Endothelial cell of umbilical vein (primary cell): ENCODE measurements around the gene IL34. TPM values are rescaled to one million over a fixed set of nuclear protein-coding genes. Genes with fewer than 3 reads are reported as not detected.

Experiments
- BruUV-seq: library from RNA; stranded (reverse); fragments of 400-500 nt; replicated peaks from 2 replicates; lab custom pipeline; 2021; lab: Mats Ljungman, UMichigan
- CTCF ChIA-PET: fragments of 300-600, 350-600 bp; sonication (Branson Sonifier 250); formaldehyde crosslinking; loops from one replicate; lab custom pipeline; 2021; ENCODE audit warnings: antibody characterized with exemption, inconsistent platforms; lab: Charles Lee
- POLR2A ChIA-PET: fragments of 300-600, 350-600 bp; sonication (Branson Sonifier 250); formaldehyde crosslinking; loops from one replicate; lab custom pipeline; 2021; ENCODE audit warnings: antibody characterized with exemption, inconsistent platforms; lab: Charles Lee
- DNase-seq: peaks from one replicate; pipeline ENCODE4 v3.0.0-alpha.2; 2011; ENCODE audit warnings: low read depth, low spot score
- FAIRE-seq: peaks from 2 replicates; lab custom pipeline; 2011; peaks lifted over from hg19 to GRCh38; lab: Jason Lieb, UNC
- H2AFZ ChIP-seq: 2 replicates; pipeline ENCODE4 v1.6.0; 2012; ENCODE audit warnings: low read depth, low read length, control low read depth, inconsistent platforms
- H3K27ac ChIP-seq: 2 replicates; pipeline ENCODE4 v1.5.1; 2011; ENCODE audit warnings: low read depth, mild to moderate bottlenecking, control low read depth, low read length, moderate library complexity; ENCODE audit not compliant: insufficient read depth
- H3K27me3 ChIP-seq, 2 experiments: 2 replicates each; pipeline versions ENCODE4 v1.6.0 to v1.6.1; 2011; ENCODE audit warnings: low read length in 2 of 2, mixed read lengths in 1 of 2; ENCODE audit not compliant: control insufficient read depth in 2 of 2, insufficient read depth in 2 of 2
- H3K36me3 ChIP-seq, 2 experiments: 2 replicates in 1 of 2; 3 replicates in 1 of 2; pipeline ENCODE4 v1.5.1; 2011; ENCODE audit warnings: low read length in 2 of 2, mild to moderate bottlenecking in 1 of 2, moderate library complexity in 1 of 2; ENCODE audit not compliant: control insufficient read depth in 2 of 2, insufficient read depth in 2 of 2; ENCODE audit errors: extremely low read depth in 1 of 2
- H3K4me1 ChIP-seq: 3 replicates; pipeline ENCODE4 v1.5.1; 2011; ENCODE audit warnings: mild to moderate bottlenecking, low read length; ENCODE audit not compliant: control insufficient read depth, insufficient read depth; ENCODE audit errors: extremely low read depth
- H3K4me2 ChIP-seq: 2 replicates; pipeline ENCODE4 v1.6.1; 2011; ENCODE audit warnings: low read length, control low read depth, mixed read lengths; ENCODE audit not compliant: insufficient read depth
- H3K4me3 ChIP-seq, 3 experiments: fragments of 200-600 bp in 1 of 3; sonication (generic), shearing (Covaris generic) in 1 of 3; replicated peaks in 1 of 3; 2 replicates each; pipeline ENCODE4 v1.5.1; 2011 to 2016; ENCODE audit warnings: control low read depth in 3 of 3, low read length in 3 of 3, mild to moderate bottlenecking in 2 of 3, inconsistent platforms in 1 of 3, low read depth in 1 of 3, moderate library complexity in 1 of 3; ENCODE audit not compliant: insufficient read depth in 1 of 3
- H3K79me2 ChIP-seq: 2 replicates; pipeline ENCODE4 v1.6.0; 2012; ENCODE audit warnings: low read length, inconsistent platforms; ENCODE audit not compliant: control insufficient read depth, insufficient read depth
- H3K9ac ChIP-seq: replicated peaks from 2 replicates; pipeline ENCODE3; 2011; ENCODE audit warnings: low read length, control low read depth; ENCODE audit not compliant: insufficient read depth; ENCODE audit errors: extremely low read depth
- H3K9me1 ChIP-seq: replicated peaks from 3 replicates; pipeline ENCODE4 v1.6.0; 2011; ENCODE audit warnings: mild to moderate bottlenecking, low read length; ENCODE audit not compliant: control insufficient read depth, insufficient read depth; ENCODE audit errors: extremely low read depth
- H3K9me3 ChIP-seq: replicated peaks from 2 replicates; pipeline ENCODE4 v1.5.1; 2012; ENCODE audit warnings: low read length, inconsistent platforms; ENCODE audit not compliant: control insufficient read depth, insufficient read depth
- H4K20me1 ChIP-seq: replicated peaks from 2 replicates; pipeline ENCODE3; 2011; ENCODE audit warnings: mild to moderate bottlenecking, low read length; ENCODE audit not compliant: control insufficient read depth, insufficient read depth; ENCODE audit errors: extremely low read depth
- CTCF ChIP-seq, 2 donors: IDR thresholded peaks; 1 replicate in 1 of 2; 2 replicates in 1 of 2; pipeline ENCODE4 v1.5.1; 2011; ENCODE audit warnings: low read length in 2 of 2, mild to moderate bottlenecking in 2 of 2, moderate library complexity in 2 of 2, control low read depth in 1 of 2, inconsistent platforms in 1 of 2, low read depth in 1 of 2; ENCODE audit not compliant: insufficient read depth in 1 of 2; ENCODE audit errors: extremely low read depth in 1 of 2
- EZH2 ChIP-seq: IDR thresholded peaks from 2 replicates; pipeline ENCODE4 v1.6.1; 2012; ENCODE audit warnings: borderline replicate concordance, low read depth, mild to moderate bottlenecking, moderate library complexity, low read length, inconsistent platforms; ENCODE audit not compliant: severe bottlenecking
- FOS ChIP-seq: IDR thresholded peaks from 2 replicates; pipeline ENCODE4 v1.6.1; 2011; ENCODE audit warnings: mild to moderate bottlenecking, low read length, moderate library complexity, borderline replicate concordance; ENCODE audit not compliant: insufficient read depth
- GATA2 ChIP-seq: IDR thresholded peaks from 2 replicates; pipeline ENCODE4 v1.7.0; 2011; ENCODE audit warnings: low read depth, mild to moderate bottlenecking, moderate library complexity, mixed read lengths, low read length; ENCODE audit not compliant: insufficient read length, insufficient read depth
- JUN ChIP-seq: IDR thresholded peaks from 2 replicates; pipeline ENCODE4 v1.6.1; 2011; ENCODE audit warnings: borderline replicate concordance, low read depth; ENCODE audit not compliant: insufficient read length, insufficient read depth
- MAX ChIP-seq: IDR thresholded peaks from 2 replicates; pipeline ENCODE4 v1.6.1; 2011; ENCODE audit not compliant: insufficient read depth, insufficient read length
- MYC ChIP-seq: IDR thresholded peaks from one replicate; pipeline ENCODE4 v1.6.1; 2011; ENCODE audit warnings: mild to moderate bottlenecking, low read depth, low read length
- POLR2A ChIP-seq: IDR thresholded peaks from 2 replicates; pipeline ENCODE4 v1.6.1; 2012; ENCODE audit warnings: low read depth, mild to moderate bottlenecking, control low read depth, low read length
- POLR2AphosphoS5 ChIP-seq: IDR thresholded peaks from 2 replicates; pipeline ENCODE4 v1.6.1; 2012; ENCODE audit warnings: low read depth, mild to moderate bottlenecking, control low read depth, low read length, moderate library complexity; ENCODE audit not compliant: insufficient read depth
- dilution Hi-C: fragments of 300-500 bp; cut with MboI; formaldehyde crosslinking; loops from one replicate; pipeline ENCODE4 v1.15.0; 2019; ENCODE audit warnings: low sequenced_read_pairs; ENCODE audit not compliant: extremely low pct_ligation_motif_present
- intact Hi-C: fragments of 100-400 bp; cut with micrococcal nuclease; formaldehyde crosslinking; loops from one replicate; pipeline ENCODE4 v1.10.0; 2022
- polyA plus RNA-seq, 4 experiments: library from polyadenylated mRNA; depleted of rRNA in 3 of 4; stranded (reverse) in 3 of 4; unstranded in 1 of 4; fragments of >200 nt; gene quantifications; 2 replicates each; pipeline versions ENCODE4 v1.2.1 to v1.2.3, GENCODE V29; 2011 to 2012; ENCODE audit warnings: missing spikeins in 1 of 4
- total RNA-seq: library from RNA; stranded (reverse); gene quantifications from 2 replicates; pipeline ENCODE4 v1.2.3, GENCODE V29; 2021

IL34 gene
- total and polyA plus RNA-seq, 2 donors (not counting 3 experiments of a cell fraction or from before 2014, with no cell fraction given): 0.88 to 0.97 TPM

DNA sequence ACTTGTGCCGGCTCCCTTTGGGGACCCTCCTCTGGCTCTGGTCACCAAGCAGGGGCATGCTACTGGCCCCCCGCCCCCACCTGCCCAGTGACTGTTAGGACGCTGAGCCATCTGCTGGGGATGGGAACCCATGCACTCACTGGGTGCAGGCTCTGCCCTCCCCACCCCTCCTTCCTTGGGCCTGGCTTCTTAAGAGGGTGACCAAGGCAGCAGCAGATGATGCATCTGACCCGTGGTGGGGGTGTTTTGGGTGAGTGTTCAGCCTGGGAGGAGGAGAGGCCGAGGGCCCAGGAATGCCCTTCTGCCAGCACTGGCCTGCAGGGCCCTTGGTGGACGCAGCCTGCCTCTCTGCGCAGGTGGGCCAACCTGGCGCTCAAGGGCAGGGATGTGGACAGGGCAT, 58.7 kb downstream of the IL34 start:
- Histone ChIP-seq H3K27me3 (no peaks in the 10 kb centered on the region), H3K79me2 (no peaks in the 10 kb centered on the region), H3K9ac (no peak overlapping the region), H4K20me1 (no peaks in the 10 kb centered on the region), H3K9me1 (no peaks in the 10 kb centered on the region), H3K27ac (no peak overlapping the region), H3K36me3 (no peaks in the 10 kb centered on the region), H3K4me2 (no peak overlapping the region), H3K4me3 (no peak overlapping the region), H3K4me1 (peaks cover 36% of the 10 kb centered on the region), H2AFZ (no peak overlapping the region), H3K9me3 (no peaks in the 10 kb centered on the region)
- intact Hi-C loops (no loop called here), dilution Hi-C loops (no loop called here)
- ChIA-PET POLR2A (no interaction called here), CTCF (no interaction called here)
- FAIRE-seq: no peak
- DNase-seq: no peak
- TF ChIP-seq POLR2A (no peak), CTCF (IDR thresholded peaks at IDR 0.05; ENCODE audit: extremely low read depth in 1 of 2, insufficient read depth in 1 of 2, low read depth in 1 of 2, low read length in 2 of 2) (no peak), MAX (no peak), POLR2AphosphoS5 (no peak), MYC (no peak), EZH2 (no peak), FOS (no peak), GATA2 (no peak), JUN (no peak)
- BruUV-seq: no TSS peak
